Breast epithelium (tissue), 3 donors: ENCODE data around the gene ENAH.

Source experiments
- CTCF ChIP-seq, 3 donors: fragments of 450-650 bp; IDR thresholded peaks; one replicate each; pipeline ENCODE4 v1.5.1; 2016 to 2017; ENCODE audit warnings: antibody characterized with exemption in 3 of 3, mild to moderate bottlenecking in 3 of 3, moderate library complexity in 3 of 3
- POLR2A ChIP-seq: fragments of 450-650 bp; IDR thresholded peaks from one replicate; pipeline ENCODE4 v1.6.1; 2016; ENCODE audit warnings: antibody characterized with exemption, mild to moderate bottlenecking, moderate library complexity

DNA sequence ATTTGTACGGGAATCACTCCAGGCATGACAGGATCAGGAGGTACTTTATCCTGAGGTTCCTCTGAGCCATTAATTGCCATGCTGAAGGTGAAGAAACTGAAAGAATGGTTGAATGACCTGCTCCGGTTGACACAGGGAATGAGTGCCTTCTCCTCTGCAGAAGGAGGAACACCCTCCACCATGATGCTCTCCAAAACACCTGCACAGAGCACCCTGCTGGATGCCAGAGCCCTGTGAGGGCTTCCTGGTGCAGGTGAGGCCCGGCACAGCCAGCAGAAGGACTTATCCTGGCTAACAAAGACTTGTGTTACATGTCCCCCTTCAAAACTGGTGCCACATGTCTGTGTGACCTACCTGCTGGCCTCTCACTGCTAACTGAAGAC lies 210.8 kb downstream of the ENAH start:
- TF ChIP-seq CTCF (IDR thresholded peaks at IDR 0.05): no peak
- TF ChIP-seq POLR2A: no peak
